Neural progenitor cell (in vitro differentiated cells): ENCODE measurements around the gene HSD17B2. TPM values are rescaled to one million over a fixed set of nuclear protein-coding genes. Genes with fewer than 3 reads are reported as not detected.

Experiments used
- DNase-seq: peaks from one replicate; pipeline ENCODE4 v3.0.0-alpha.2; 2016; ENCODE audit warnings: low spot score
- H2AFZ ChIP-seq: fragments of 200-600 bp; sonication (generic); replicated peaks from 2 replicates; pipeline ENCODE4 v1.6.1; 2016; ENCODE audit warnings: antibody characterized with exemption
- H3F3A ChIP-seq: fragments of 200-600 bp; sonication (generic); 2 replicates; pipeline ENCODE4 v1.6.1; 2016; ENCODE audit warnings: antibody characterized with exemption, low read depth
- H3K27ac ChIP-seq: fragments of 200-600 bp; sonication (generic); 2 replicates; pipeline ENCODE4 v1.5.1; 2016; ENCODE audit warnings: mild to moderate bottlenecking
- H3K27me3 ChIP-seq: fragments of 200-600 bp; sonication (generic); 2 replicates; pipeline ENCODE4 v1.6.1; 2016; ENCODE audit warnings: mild to moderate bottlenecking, moderate library complexity
- H3K36me3 ChIP-seq: fragments of 200-600 bp; sonication (generic); 2 replicates; pipeline ENCODE4 v1.5.1; 2016
- H3K4me1 ChIP-seq: fragments of 200-600 bp; sonication (generic); 2 replicates; pipeline ENCODE4 v1.6.1; 2016; ENCODE audit warnings: mixed run types
- H3K4me2 ChIP-seq: fragments of 200-600 bp; sonication (generic); 2 replicates; pipeline ENCODE4 v1.6.1; 2016
- H3K4me3 ChIP-seq: fragments of 200-600 bp; sonication (generic); 2 replicates; pipeline ENCODE4 v1.5.1; 2016
- H3K79me2 ChIP-seq: fragments of 200-600 bp; sonication (generic); 2 replicates; pipeline ENCODE4 v1.6.1; 2016; ENCODE audit warnings: low read depth
- H3K9ac ChIP-seq: fragments of 200-600 bp; sonication (generic); 2 replicates; pipeline ENCODE4 v1.6.1; 2016
- H3K9me3 ChIP-seq: fragments of 200-600 bp; sonication (generic); 2 replicates; pipeline ENCODE4 v1.5.1; 2016; ENCODE audit warnings: low read depth
- H4K20me1 ChIP-seq: fragments of 200-600 bp; sonication (generic); 2 replicates; pipeline ENCODE4 v1.6.1; 2016; ENCODE audit warnings: low read depth
- H3K27ac Mint-ChIP-seq: 3 replicates; pipeline ENCODE4 v1.8.0; 2021; ENCODE audit warnings: mixed read lengths
- H3K27me3 Mint-ChIP-seq: 2 replicates; pipeline ENCODE4 v1.8.0; 2022; ENCODE audit warnings: low read depth, mild to moderate bottlenecking, inconsistent platforms, moderate library complexity, mixed read lengths; ENCODE audit not compliant: insufficient read depth
- H3K36me3 Mint-ChIP-seq: 3 replicates; pipeline ENCODE4 v1.8.0; 2021; ENCODE audit warnings: mixed read lengths
- H3K4me1 Mint-ChIP-seq: 3 replicates; pipeline ENCODE4 v1.8.0; 2021; ENCODE audit warnings: mixed read lengths
- H3K4me3 Mint-ChIP-seq: 3 replicates; pipeline ENCODE4 v1.8.0; 2021; ENCODE audit warnings: mild to moderate bottlenecking, moderate library complexity, mixed read lengths
- H3K9me3 Mint-ChIP-seq: 3 replicates; pipeline ENCODE4 v1.8.0; 2020; ENCODE audit warnings: mixed read lengths
- EZH2 ChIP-seq: fragments of 200-600 bp; sonication (generic); IDR thresholded peaks from 2 replicates; pipeline ENCODE4 v1.6.1; 2017; ENCODE audit warnings: antibody characterized with exemption, mild to moderate bottlenecking, moderate library complexity
- EZH2phosphoT487 ChIP-seq: fragments of 200-600 bp; sonication (generic); IDR thresholded peaks from 2 replicates; pipeline ENCODE4 v1.6.1; 2017; ENCODE audit warnings: antibody characterized with exemption
- total RNA-seq: library from RNA; depleted of rRNA; stranded (reverse); fragments of >200 nt; gene quantifications from 2 replicates; pipeline ENCODE4 v1.2.3, GENCODE V29; 2015; ENCODE audit warnings: low replicate concordance
- TF ChIP-seq, protein P1 (sequence below): fragments of 200-600 bp; sonication (generic); IDR thresholded peaks from 2 replicates; pipeline ENCODE4 v1.5.1; 2017; ENCODE audit warnings: antibody characterized with exemption, mild to moderate bottlenecking

Gene HSD17B2
- total RNA-seq, 1 donor from 2014 or later = not detected

- no peaks in the 10 kb centered on the region for H3K79me2 ChIP-seq
- H3K27ac ChIP-seq = no peak overlapping the region
- no peak overlapping the region for H3K4me3 Mint-ChIP-seq
- no peaks in the 10 kb centered on the region for H3K4me1 ChIP-seq
- no peaks in the 10 kb centered on the region for H3K27me3 ChIP-seq
- no peak overlapping the region for H3K4me2 ChIP-seq
- no peak overlapping the region for H3K4me3 ChIP-seq
- H3K27ac Mint-ChIP-seq = no peak overlapping the region
- no peaks in the 10 kb centered on the region for H3K36me3 Mint-ChIP-seq
- H2AFZ ChIP-seq = no peak overlapping the region
- no peaks in the 10 kb centered on the region for H3K36me3 ChIP-seq
- peaks cover 2% of the 10 kb centered on the region for H3K27me3 Mint-ChIP-seq
- no peaks in the 10 kb centered on the region for H3K9me3 ChIP-seq
- no peak overlapping the region for H3K9ac ChIP-seq
- H4K20me1 ChIP-seq = no peaks in the 10 kb centered on the region
- no peak for DNase-seq
- H3F3A ChIP-seq = no peaks in the 10 kb centered on the region
- H3K4me1 Mint-ChIP-seq = no peaks in the 10 kb centered on the region
- no peaks in the 10 kb centered on the region for H3K9me3 Mint-ChIP-seq
- TF ChIP-seq EZH2phosphoT487 (no peak), EZH2 (no peak)
- TF ChIP-seq, protein P1, sequence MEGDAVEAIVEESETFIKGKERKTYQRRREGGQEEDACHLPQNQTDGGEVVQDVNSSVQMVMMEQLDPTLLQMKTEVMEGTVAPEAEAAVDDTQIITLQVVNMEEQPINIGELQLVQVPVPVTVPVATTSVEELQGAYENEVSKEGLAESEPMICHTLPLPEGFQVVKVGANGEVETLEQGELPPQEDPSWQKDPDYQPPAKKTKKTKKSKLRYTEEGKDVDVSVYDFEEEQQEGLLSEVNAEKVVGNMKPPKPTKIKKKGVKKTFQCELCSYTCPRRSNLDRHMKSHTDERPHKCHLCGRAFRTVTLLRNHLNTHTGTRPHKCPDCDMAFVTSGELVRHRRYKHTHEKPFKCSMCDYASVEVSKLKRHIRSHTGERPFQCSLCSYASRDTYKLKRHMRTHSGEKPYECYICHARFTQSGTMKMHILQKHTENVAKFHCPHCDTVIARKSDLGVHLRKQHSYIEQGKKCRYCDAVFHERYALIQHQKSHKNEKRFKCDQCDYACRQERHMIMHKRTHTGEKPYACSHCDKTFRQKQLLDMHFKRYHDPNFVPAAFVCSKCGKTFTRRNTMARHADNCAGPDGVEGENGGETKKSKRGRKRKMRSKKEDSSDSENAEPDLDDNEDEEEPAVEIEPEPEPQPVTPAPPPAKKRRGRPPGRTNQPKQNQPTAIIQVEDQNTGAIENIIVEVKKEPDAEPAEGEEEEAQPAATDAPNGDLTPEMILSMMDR = no peak
Measured at GRCh38 chr16:82113741-82114140, 78.7 kb downstream of the HSD17B2 start.

GRCh38 chr16:82116535-82116934, 81.5 kb downstream of the HSD17B2 start:
- H3K9me3 Mint-ChIP-seq = no peaks in the 10 kb centered on the region
- Histone ChIP-seq H3K79me2 (no peaks in the 10 kb centered on the region), H3K9ac (no peak overlapping the region), H3F3A (no peaks in the 10 kb centered on the region), H3K27me3 (no peaks in the 10 kb centered on the region), H3K4me3 (no peak overlapping the region), H4K20me1 (no peaks in the 10 kb centered on the region), H2AFZ (no peak overlapping the region), H3K4me1 (no peaks in the 10 kb centered on the region), H3K36me3 (no peaks in the 10 kb centered on the region), H3K4me2 (no peak overlapping the region), H3K27ac (no peak overlapping the region), H3K9me3 (no peaks in the 10 kb centered on the region)
- H3K27me3 Mint-ChIP-seq = peaks cover 2% of the 10 kb centered on the region
- no peak for TF ChIP-seq EZH2phosphoT487
- no peak for TF ChIP-seq EZH2
- TF ChIP-seq, protein P1 = no peak
- DNase-seq = no peak
- no peak overlapping the region for H3K27ac Mint-ChIP-seq
- H3K4me1 Mint-ChIP-seq = no peaks in the 10 kb centered on the region
- H3K4me3 Mint-ChIP-seq = no peak overlapping the region
- no peaks in the 10 kb centered on the region for H3K36me3 Mint-ChIP-seq

- H3K4me1 ChIP-seq = no peaks in the 10 kb centered on the region
- H3K9ac ChIP-seq = no peak overlapping the region
- H3K36me3 ChIP-seq = no peaks in the 10 kb centered on the region
- no peak for DNase-seq
- no peaks in the 10 kb centered on the region for H3F3A ChIP-seq
- H3K4me2 ChIP-seq = no peak overlapping the region
- H3K79me2 ChIP-seq = no peaks in the 10 kb centered on the region
- H2AFZ ChIP-seq = no peak overlapping the region
- no peak overlapping the region for H3K27ac Mint-ChIP-seq
- no peaks in the 10 kb centered on the region for H3K36me3 Mint-ChIP-seq
- no peak for TF ChIP-seq EZH2phosphoT487
- no peak for TF ChIP-seq EZH2
- TF ChIP-seq, protein P1 = no peak
- H4K20me1 ChIP-seq = no peaks in the 10 kb centered on the region
- H3K27me3 ChIP-seq = no peaks in the 10 kb centered on the region
- H3K27ac ChIP-seq = no peak overlapping the region
- no peak overlapping the region for H3K4me3 ChIP-seq
- peaks cover 2% of the 10 kb centered on the region for H3K27me3 Mint-ChIP-seq
- no peaks in the 10 kb centered on the region for H3K9me3 Mint-ChIP-seq
- H3K4me1 Mint-ChIP-seq = no peaks in the 10 kb centered on the region
- no peaks in the 10 kb centered on the region for H3K9me3 ChIP-seq
- H3K4me3 Mint-ChIP-seq = no peak overlapping the region
Measured at GRCh38 chr16:82118749-82119148, 83.7 kb downstream of the HSD17B2 start.

DNA sequence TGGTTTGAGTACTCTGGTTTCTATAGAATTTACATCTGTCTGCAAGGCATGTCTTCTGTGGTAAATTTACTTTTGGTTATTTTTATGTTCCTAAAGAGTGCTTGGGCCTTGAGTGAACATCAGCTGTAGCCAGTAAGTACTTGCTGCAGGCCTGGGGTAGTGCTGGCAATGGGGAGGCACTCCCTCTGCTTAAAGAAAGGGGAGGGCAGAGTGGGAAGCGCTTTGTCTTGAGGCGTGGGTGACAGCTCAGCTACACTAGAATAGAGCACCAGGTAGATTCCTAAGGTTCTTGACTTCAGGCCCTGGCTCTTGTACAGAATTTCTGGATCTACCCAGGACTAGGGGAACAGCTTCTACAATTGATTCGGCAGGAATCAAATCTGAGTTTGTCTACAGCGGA, 84.4 kb downstream of the HSD17B2 start:
- no peaks in the 10 kb centered on the region for H3K4me1 Mint-ChIP-seq
- Histone ChIP-seq H3K27ac (no peak overlapping the region), H4K20me1 (no peaks in the 10 kb centered on the region), H3K27me3 (no peaks in the 10 kb centered on the region), H3K79me2 (no peaks in the 10 kb centered on the region), H3K4me1 (no peaks in the 10 kb centered on the region), H3F3A (no peaks in the 10 kb centered on the region), H3K36me3 (no peaks in the 10 kb centered on the region), H2AFZ (no peak overlapping the region), H3K4me2 (no peak overlapping the region), H3K9me3 (no peaks in the 10 kb centered on the region), H3K4me3 (no peak overlapping the region), H3K9ac (no peak overlapping the region)
- no peaks in the 10 kb centered on the region for H3K9me3 Mint-ChIP-seq
- no peak for TF ChIP-seq EZH2phosphoT487
- TF ChIP-seq, protein P1 = no peak
- no peak for TF ChIP-seq EZH2
- peaks cover 2% of the 10 kb centered on the region for H3K27me3 Mint-ChIP-seq
- no peak overlapping the region for H3K27ac Mint-ChIP-seq
- no peak overlapping the region for H3K4me3 Mint-ChIP-seq
- H3K36me3 Mint-ChIP-seq = no peaks in the 10 kb centered on the region
- no peak for DNase-seq
